Suppressor macrophage treated with lipopolysaccharide for 4 hours (primary cell): ENCODE data around the gene LACTBL1.

Experiments used
- DNase-seq: peaks from one replicate; pipeline ENCODE4 v3.0.0-alpha.2; 2020

The LACTBL1 gene

DNA sequence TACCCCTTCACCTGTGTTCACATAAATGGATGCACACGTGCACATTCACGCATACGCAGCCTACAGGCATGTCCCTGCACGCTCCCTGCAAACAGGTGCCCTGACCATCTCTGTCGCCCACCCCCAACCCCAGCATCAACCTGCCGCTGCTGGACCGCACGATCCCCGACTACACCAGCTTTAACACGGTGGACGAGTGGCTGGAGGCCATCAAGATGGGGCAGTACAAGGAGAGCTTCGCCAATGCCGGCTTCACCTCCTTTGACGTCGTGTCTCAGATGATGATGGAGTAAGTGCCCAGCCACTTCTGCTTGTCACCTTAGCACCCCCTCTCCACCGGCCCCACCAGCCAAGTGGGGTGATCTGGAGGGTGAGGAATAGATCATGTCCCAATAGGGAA, 60.4 kb downstream of the LACTBL1 start:
- no peak for DNase-seq

DNA sequence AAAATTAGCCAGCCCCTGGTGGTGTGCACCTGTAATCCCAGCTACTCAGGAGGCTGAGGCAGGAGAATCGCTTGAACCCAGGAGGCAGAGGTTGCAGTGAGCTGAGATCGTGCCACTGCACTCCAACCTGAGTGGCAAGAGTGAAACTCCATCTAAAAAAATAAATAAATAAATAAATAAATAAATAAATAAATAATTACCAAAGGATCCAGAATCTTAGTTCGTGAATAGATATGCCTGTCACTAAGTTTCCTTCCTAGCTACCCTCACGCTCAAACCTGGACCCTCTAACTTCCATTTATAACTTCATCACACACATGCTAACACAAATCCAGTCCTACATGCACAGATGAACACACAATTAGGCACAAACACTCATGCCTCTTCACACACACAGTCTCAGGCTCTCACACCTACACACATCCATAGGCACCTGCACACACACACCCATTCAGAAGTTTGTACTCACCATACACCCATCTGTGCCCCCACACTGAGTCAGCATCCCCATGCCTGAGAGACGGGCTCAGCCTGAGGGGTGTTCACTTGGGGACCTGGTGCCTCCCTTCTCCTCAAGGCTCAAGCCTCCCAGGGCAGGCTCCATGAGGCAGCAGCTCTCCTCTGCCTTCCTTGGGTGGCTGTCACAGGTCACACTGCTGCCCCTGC, 61.5 kb downstream of the LACTBL1 start:
- no peak for DNase-seq

DNA sequence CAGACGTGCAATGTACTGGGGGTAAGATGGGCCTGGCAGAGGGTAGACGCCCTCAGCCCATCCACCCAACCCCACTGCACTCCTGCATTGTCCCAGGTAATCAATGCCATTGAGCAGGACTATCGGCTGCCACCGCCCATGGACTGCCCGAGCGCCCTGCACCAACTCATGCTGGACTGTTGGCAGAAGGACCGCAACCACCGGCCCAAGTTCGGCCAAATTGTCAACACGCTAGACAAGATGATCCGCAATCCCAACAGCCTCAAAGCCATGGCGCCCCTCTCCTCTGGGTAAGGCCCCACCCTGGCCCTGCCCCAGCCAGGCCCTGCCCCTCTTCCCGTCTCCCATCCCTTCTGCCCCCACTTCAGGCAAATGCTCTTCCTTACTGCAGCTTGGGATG, 62.4 kb downstream of the LACTBL1 start:
- DNase-seq = no peak

DNA sequence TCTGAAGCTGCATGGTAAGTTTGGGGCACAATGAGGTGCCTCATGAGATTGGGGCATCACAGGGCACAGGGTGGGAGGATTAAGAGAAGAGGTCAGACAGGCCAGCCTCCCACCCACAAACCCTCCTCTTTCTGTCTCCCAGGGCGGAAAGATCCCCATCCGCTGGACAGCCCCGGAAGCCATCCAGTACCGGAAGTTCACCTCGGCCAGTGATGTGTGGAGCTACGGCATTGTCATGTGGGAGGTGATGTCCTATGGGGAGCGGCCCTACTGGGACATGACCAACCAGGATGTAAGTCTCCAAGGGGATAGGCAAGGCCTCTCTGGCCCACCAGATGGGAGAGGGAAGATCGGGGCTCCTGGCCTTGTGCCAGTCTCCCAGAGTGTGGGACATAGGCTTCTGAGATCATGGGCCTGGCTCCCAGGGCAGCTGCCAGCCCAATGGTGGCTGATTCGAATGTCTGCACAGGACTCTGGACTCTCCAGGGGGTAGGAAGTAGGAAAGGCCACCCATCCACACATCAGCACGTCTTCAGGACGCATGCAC, 63.7 kb downstream of the LACTBL1 start:
- no peak for DNase-seq

DNA sequence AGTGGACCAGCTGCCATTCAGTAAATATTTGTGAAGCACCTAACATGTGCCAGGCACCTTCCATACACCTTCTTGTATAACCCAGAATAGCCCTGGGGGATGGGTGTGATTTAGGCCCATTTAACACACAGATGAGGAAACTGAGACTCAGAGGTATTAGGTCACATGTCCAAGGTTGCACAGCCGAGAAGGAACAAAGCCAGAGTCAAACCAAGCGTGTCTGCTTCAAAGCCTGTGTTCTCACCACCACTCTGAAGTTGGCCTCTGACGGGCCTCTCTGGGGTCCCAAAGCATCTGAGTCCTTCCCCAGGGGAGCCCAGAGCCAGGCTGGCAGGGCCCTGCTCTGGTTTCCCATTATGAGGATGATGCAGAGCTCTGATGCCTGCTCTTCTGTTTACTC, 65.1 kb downstream of the LACTBL1 start:
- DNase-seq = no peak

DNA sequence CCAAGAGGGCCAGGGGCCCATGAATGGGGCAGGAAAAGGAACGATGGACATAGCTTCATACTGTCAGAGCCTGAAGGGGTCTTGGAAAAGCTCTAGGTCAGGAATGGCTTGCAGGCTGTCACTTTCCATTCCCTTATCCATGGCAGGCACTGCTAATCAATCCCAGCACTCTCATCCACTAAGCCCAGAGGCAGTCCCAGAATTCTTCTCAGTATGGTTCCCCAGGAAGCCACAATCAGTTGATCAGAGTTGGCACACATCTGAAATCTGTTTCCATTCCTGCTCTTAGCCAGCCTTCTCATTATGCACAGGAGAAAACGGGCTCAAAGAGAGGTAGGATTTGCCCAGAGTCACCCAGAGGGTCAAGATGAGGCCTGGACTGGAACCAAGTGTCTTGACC, 65.7 kb downstream of the LACTBL1 start:
- DNase-seq = no peak

DNA sequence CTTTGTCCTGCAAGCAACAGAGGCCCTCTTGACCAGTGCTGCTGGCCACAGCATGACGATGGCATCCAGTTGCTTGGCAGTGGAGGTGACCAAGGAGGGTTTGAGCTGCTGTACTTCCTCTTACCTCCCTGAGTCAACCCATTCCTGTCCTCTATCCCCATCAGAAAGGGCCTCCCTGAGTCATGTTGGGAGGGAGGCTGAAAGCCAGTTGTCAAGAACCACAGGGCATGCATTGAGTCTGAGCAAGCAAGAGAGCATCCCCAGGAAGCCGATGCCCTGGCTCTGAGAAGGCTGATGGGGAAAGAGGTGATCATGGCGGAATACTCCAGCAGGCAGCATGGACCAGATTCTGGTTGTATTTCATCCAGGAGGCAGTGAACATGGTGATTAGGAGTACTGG, 69.6 kb downstream of the LACTBL1 start:
- no peak for DNase-seq
